ENCODE data around the gene BTK.

BTK gene

DNA sequence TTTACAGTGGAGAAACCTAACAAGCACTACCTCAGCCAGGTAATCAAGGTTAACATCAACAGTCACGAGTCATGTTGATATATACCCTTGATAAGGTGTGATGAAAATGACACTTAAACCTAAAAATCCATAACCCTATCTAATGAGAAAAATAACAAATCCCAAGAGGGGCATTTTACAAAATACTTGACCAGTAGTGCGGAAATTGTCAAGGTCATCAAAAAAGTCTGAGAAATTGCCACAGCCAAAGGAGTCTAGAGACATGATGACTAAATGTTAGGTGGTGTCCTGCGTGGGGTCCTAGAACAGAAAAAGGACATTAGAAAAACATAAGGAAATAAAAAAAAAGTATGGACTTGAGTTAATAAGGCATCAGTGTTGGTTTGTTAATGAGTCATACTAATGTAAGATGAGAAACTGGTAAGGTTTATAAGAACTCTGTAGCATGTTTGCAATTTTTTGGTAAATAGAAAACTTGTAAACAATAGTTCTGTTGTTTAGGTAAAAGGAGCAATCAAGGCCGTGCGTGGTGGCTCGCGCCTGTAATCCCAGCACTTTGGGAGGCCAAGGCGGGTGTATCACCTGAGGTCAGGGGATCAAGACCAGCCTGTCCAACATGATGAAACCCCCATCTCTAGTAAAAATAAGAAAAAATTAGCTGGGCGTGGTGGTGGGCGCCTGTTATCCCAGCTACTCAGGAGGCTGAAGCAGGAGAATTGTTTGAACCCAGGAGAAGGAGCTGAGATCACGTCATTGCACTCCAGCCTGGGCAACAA, 7.7 kb upstream of the BTK start:
- DNase-seq: no peak

- DNase-seq: no peak
These were observed 5.8 kb upstream of the BTK start for GRCh38 chrX:101391831-101392230.

- DNase-seq: peak; percentile 67
These were observed 4.9 kb upstream of the BTK start, which contains the start of gene RPL36A for GRCh38 chrX:101390664-101391525. RPL36A (plus strand) TSS chrX:101391011; CDS start chrX:101391044, 33 bp downstream.

DNA sequence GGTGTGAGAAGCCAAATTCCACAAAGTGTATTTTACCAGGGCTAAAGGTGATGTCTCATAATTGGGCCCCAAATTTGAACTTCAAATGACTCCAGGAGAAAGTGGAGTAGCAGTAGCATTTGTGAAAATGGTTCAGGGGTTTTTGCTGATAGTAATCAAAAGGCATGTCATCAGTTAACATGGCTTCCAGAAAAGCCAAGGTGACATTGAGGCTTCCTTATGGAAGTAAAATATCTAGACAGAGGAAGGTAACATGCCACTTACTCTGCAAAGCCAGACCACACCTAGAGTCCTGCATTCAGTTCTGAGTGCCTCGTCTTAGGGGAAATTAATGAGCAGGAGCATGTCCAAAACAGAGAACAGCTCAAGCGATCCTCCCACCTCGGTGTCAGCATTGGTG, 2.6 kb upstream of the BTK start:
- no peak for DNase-seq

- DNase-seq: no peak
These were observed 523 bp upstream of the BTK start for GRCh38 chrX:101386542-101386885.

- no peak for DNase-seq
These were observed 836 bp downstream of the BTK start for GRCh38 chrX:101385026-101385684.

DNA sequence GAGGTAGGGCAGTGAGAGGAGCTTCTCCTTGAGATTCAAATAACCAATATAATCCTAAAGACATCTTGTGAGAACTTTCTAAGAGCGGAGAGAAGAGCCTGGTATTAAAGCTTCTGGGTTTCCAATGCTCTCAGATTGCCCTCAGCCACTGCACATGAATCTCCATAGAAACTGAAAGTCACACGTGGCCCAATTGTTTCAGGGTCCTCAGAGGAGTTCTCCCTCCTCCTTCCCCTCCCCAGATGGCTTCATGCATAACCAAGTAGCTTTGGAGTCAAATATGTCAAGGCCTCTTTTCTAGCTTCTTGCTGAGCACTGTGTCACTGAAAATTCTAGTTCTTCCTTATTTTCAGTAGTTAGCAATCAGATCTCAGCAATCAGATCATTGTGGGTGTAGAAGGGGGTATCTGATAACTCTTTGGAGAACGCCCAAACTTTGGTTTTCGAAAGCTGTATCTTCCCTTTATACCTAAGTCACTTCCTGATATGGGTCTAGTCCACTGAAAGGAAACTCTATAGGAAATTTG, 2.2 kb downstream of the BTK start:
- no peak for DNase-seq

DNA sequence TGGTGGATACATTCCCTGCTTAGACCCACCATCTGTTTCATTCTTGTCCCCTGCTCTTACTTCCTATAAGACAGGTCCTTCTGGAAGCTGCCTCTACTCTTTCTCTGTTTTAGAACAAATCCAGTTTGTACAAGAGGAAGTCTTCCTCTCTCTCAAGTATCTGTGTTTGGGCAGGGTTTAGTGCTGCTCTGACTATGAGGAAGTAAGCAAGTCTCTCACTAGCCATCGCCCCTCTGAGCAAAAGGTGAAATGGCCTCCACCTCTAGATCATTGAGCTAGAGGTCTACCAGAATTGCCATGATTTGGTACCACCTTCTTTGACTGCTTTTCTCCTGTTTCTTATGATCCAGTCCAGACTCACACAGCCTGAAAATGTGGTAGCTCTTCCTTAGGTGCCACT, 8.4 kb downstream of the BTK start:
- DNase-seq: no peak

DNA sequence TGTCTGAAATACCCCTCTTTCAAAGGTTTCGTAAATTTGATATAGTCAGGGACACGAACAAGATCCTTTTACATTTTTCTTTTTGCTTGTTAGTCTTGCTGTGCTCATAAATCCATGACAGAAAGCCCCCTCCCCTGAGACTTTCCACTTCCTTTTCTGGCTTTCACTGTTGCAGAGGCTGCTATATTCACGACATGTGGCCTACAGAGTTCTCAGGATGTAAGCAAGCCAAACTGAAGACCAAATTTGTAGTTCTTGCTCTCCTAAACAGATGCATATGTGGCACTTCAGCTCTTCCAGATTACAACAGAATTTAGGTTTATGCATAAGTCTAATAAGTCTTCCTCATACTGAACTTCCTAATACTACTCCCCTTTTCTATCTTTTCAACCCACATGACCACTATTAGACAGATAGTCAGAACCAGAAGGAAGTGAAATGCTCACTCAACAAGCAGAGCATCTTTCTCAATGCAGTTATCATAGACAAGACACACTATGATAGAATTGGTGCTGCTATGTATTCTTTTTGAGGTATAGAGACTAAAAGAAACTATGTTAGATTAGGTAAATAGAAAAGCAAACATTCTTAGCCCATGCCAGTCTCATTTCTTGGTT, 15.0 kb downstream of the BTK start:
- DNase-seq: no peak

DNA sequence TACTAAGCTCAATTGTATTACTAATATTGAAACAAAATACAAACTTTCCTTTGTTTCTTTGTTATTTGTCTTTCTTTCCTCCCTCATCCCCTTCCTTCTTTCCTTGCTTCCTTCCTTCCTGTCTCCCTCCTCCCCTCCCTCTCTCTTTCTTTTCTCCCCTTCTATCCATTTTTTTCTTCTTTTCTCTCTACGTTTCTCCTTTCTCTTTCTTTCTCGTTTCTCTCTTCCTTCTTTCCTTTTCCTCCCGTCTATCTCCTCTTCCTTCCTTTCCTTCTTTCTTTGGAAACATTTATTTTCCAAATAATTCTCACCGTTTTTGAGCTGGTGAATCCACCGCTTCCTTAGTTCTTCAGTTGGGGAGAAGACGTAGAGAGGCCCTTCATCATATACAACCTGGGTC, 16.3 kb downstream of the BTK start:
- DNase-seq: no peak

DNA sequence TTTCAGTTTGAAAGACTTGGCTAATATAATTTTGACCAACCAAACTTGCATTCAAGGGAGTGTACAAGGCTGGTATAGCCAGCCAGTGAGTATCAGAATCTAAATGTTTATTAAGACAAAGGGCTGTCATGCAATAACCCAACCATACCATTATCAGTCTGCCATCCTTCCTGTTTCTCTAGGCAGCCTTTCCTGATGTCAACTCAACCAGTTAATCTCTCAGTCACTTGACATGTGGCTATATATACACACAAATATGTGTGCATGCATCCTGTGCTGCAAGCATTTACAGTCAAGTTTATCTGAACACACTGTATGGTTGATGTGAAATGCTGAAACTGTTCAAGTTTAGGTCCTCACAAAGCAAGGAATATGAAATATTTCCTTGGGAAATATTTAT, 17.2 kb downstream of the BTK start:
- no peak for DNase-seq

DNA sequence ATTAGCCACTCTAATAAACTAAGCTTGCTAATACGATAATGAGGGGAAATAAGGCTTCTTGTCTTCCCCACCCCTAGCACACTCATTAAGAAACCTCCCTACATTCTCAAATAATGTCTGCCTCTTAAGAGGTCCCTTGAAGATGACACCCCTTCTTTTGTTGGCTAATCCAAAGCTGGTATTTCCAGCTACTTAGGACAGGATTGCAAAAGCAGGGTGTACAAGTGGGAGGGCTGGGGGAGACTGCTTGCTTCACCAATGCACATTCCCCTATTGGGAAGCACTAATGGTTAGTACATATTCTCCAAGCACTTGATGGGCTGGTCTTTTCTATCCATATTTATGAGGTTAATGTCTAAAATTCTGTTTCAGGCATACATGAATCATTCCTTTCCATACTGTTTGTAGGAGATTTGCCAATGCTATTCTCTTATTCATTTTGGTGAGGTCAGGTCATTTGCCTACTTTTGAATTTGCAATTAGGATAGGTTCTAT, 20.6 kb downstream of the BTK start:
- DNase-seq: no peak

DNA sequence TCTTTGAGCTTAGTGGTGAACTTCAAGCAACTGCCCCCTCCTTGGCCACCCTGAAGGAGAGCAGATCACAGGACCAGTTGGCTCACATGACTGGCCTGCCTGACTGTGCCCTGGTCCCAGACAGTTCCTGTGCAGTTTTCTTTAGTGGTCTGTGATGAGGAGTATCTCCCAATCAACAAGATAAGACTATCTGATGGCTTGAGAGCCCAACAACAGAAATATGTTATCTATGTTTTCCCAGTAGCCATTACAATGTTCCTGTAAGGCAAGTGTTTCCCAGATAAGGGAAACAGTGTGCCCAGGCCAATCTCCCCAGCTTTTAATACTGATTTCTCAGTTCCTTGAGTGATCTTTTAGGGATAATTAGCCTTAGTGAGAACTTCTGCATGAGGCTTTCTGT, 23.2 kb downstream of the BTK start:
- no peak for DNase-seq

DNA sequence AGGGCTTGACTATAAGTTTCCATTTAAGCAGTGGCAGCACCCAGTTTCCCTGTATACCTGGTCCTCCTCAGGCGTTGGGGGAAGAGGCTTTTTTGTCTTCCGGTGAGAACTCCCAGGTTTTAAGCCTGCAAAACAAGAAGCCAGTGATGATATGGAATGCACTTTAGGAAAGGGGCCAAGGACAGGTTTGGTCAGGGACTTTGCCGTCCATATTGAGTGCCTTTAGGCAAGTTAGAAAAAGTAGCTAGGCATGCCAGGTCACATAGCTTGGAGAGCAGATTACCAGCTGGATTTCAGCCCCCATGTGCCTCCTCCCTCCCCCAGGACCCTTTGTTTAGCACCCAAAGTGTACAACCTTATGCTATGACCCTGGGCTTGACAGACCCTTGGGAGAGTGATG, 23.9 kb downstream of the BTK start:
- DNase-seq: no peak

DNA sequence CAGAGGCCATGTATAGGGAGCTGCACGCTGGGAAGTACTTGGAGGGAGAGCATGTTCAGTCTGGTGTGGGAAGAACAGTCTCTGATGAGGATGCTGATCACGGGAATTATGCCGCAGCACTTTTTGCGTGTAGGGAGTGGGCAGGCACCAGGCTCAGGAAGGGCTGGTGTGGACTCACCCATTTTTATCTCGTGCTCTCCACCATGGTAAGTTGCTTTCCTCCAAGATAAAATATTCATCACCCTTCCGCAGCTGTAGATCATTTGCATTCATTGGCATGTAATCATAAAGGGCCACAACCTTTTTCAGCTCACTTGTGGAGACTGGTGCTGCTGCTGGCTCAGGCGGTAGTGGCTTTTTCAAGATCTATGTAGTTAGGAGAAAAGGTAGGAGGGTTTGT, 25.6 kb downstream of the BTK start:
- no peak for DNase-seq

DNA sequence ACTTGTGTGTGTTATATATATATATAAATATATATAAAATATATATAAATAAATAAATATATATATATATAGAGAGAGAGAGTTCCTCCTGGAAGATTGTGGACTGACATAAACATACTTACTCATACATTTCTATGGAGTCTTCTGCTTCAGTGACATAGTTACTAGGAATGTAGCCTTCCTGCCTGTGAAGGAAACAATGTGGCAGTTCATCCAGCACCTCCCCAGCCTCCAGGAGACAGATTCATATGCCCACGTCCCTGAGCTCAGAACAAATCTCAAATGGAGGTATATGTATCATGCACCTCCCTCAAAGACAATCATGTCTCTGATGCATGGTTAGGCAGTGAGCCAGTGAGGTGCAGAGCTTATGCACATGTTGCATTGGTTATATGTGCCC, 26.0 kb downstream of the BTK start:
- no peak for DNase-seq

DNA sequence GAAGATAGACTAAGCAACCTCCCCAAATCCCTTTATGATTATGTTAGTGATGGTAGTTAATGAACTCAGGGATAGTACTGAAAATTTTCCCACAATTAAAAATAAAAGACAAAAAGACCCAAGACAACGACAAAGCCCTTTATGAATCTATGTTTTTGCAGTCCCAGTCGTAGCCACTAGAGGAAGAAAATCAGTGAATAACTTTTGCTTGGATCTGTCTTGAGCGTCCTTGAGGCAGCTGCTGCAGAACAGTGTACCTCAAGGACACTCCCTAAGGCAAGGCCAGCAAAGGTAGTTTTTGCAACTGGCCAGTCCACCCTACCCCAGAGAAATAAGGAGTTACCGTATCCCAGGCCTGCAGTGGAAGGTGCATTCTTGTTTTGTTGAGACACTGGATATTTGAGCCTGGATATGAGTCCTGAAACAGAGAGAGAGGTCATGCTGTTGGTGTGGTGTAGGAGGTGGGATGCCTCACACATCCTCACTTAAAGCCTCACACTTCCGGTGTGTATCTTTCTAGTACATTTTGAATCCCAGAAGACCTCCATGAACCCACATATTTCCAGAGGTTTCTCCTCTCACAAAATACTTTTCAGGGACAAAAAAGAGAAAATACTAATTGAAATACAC, 28.7 kb downstream of the BTK start:
- DNase-seq: no peak

- DNase-seq: no peak
These were observed 36.8 kb downstream of the BTK start for GRCh38 chrX:101349193-101349562.

DNA sequence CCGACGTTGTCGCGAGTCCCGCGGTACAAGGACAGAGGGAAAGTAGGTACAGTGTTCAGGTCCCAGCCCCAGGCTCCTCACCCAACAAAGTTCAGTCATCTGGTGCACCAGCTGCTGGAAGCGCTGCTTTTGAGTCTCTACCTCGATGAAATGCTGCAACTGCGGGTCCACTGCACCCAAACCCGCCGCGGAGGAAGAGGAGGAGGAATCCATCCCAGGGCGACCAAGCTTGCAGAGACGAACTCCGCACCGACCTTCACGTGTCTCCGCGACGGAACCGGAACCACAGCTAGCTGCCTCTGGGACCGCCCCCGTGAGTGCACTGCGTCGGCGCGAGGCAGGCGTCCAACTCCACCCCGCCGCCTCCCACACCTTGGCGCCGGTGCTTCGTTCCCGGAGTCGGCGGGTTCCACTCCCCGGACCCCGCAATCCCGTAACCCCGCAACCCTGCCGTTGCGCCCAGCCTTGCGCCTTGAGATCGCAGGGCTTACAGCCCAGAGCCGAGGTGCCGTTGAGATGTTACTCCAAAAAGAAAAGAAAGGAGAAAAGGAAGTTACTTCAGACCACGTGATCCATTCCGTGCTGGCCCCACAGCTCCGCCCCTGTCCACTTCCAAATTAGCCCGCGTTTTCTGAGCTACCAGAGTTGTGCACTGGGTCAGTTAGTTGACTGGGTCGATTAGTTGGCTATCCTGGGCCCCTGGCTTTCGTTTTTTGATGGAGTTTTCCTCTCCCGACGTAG, 37.4 kb downstream of the BTK start, which contains the start of gene TIMM8A:
TIMM8A (minus strand) TSS at position 291 of the 741 bp plus-strand sequence; CDS start at position 213, 78 bp downstream.
- DNase-seq: peak; percentile 18

GRCh38 chrX:101347859-101348451, 38.0 kb downstream of the BTK start:
- DNase-seq: no peak

DNA sequence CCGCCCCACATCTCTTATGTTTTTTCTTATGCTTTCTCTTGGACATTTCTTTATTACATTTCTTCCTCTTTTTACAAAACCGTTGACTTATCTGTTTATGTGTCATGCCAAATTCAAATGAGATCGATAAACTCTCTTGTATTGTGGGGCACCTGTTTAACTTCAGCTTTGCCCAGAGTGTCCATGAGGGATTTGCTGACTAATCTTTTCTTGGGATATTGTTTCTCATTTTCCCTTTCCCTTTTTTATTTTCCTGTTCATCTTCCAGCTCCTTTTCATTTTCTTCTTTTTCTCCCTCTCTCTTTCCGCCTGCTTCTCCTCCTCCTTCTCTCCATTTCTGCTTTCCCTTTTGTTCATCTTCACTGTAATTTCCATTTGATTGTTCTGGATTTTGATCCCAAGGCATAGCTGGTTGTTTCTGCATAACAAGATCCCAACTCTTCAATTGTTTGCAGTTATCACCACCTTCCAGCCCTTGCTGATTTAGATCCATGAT, 48.2 kb downstream of the BTK start:
- no peak for DNase-seq

All from KG1 (cell line).